Measurements from ENCODE around the gene MAP3K10. TPM values are rescaled to one million over a fixed set of nuclear protein-coding genes. Genes with fewer than 3 reads are reported as not detected.

The MAP3K10 gene
- total and polyA plus RNA-seq, 7 donors, result 10.7 to 35.1 (median 19.1) TPM

GRCh38 chr19:40237791-40238190 lies 46.6 kb downstream of the MAP3K10 start:
- DNase-seq, result no peak
- TF ChIP-seq CTCF (IDR thresholded peaks at IDR 0.05), result no peak
- no peaks in the 10 kb centered on the region for H3K9me3 ChIP-seq
- no peak overlapping the region for H3K27ac ChIP-seq
- H3K4me3 ChIP-seq, result no peak overlapping the region
- H3K27me3 ChIP-seq (ENCODE audit: insufficient read depth in 3 of 3, low read length in 2 of 3), result no peaks in the 10 kb centered on the region
- 83 to 85% (median 85%) methylated on average over 14 of the region's 14 CpGs for WGBS, 3 donors
- H3K4me1 ChIP-seq, result no peaks in the 10 kb centered on the region
- intact Hi-C loops (cut with DNase I), result no loop called here
- no peak for ATAC-seq
- H3K36me3 ChIP-seq (ENCODE audit: insufficient read depth in 1 of 2, low read depth in 1 of 2), result peaks cover 0 to 95% of the 10 kb centered on the region in 2 donors

GRCh38 chr19:40238775-40239174 lies 47.5 kb downstream of the MAP3K10 start:
- DNase-seq (no peak), ATAC-seq (no peak)
- no peak overlapping the region for H3K27ac ChIP-seq
- WGBS, 3 donors, result 88 to 97% (median 89%) methylated on average over 8 to 9 of the region's 9 CpGs
- peaks cover 0 to 85% of the 10 kb centered on the region in 2 donors for H3K36me3 ChIP-seq (ENCODE audit: insufficient read depth in 1 of 2, low read depth in 1 of 2)
- H3K4me3 ChIP-seq, result no peak overlapping the region
- intact Hi-C loops (cut with DNase I), result no loop called here
- no peak for TF ChIP-seq CTCF (IDR thresholded peaks at IDR 0.05)
- H3K27me3 ChIP-seq (ENCODE audit: insufficient read depth in 3 of 3, low read length in 2 of 3), result no peaks in the 10 kb centered on the region
- no peaks in the 10 kb centered on the region for H3K9me3 ChIP-seq
- H3K4me1 ChIP-seq, result no peaks in the 10 kb centered on the region

DNA sequence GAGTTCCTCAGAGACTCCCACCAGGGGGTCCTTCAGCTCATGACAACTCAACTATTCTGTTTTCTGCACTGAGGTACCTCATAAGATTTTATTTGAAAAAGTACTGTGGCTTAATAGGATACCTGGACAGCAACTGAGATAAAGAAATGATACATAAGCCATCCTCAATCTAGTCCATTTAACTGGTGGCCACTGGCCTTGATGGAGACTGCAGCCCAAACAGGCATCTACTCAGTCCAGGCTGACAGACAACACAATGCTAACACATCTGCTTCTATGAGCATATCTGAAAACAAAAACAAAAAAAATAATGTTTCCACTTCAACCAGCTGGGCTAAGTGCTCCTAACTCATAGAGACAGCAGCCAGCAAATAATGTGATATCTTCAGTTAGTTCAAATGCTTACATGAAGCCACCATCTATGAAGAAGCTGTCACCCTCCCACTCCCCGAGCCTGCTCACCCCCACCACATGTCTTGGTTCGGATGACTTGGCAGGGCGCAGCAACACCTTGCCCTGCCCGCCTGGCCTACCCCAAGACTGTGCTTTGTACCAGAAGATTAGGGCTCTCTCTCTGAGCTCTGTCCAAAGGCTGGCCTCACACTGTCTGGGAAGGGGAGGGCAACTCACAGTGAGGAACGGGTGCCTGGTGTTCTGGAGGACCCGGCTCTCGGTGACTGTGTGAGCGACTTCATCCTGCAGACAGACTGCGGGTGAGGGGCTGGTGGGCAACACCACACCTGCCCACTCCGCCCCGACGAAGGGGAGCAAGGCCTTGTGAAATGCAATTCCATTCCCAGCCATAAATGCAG lies 48.4 kb downstream of the MAP3K10 start:
- no peak for DNase-seq
- Histone ChIP-seq H3K4me3 (no peak overlapping the region), H3K4me1 (no peaks in the 10 kb centered on the region), H3K27me3 (ENCODE audit: insufficient read depth in 3 of 3, low read length in 2 of 3) (no peaks in the 10 kb centered on the region), H3K27ac (no peak overlapping the region), H3K9me3 (no peaks in the 10 kb centered on the region), H3K36me3 (ENCODE audit: insufficient read depth in 1 of 2, low read depth in 1 of 2) (peaks cover 0 to 77% of the 10 kb centered on the region in 2 donors)
- TF ChIP-seq CTCF (IDR thresholded peaks at IDR 0.05), result no peak
- no peak for ATAC-seq
- intact Hi-C loops (cut with DNase I), result no loop called here
- 90 to 94% (median 91%) methylated on average over 12 of the region's 12 CpGs for WGBS, 3 donors

GRCh38 chr19:40240332-40240731 lies 49.1 kb downstream of the MAP3K10 start:
- Histone ChIP-seq H3K27ac (no peak overlapping the region), H3K4me1 (peaks cover 5% of the 10 kb centered on the region), H3K36me3 (ENCODE audit: insufficient read depth in 1 of 2, low read depth in 1 of 2) (peaks cover 0 to 69% of the 10 kb centered on the region in 2 donors), H3K27me3 (ENCODE audit: insufficient read depth in 3 of 3, low read length in 2 of 3) (no peaks in the 10 kb centered on the region), H3K9me3 (no peaks in the 10 kb centered on the region), H3K4me3 (no peak overlapping the region)
- intact Hi-C loops (cut with DNase I), result no loop called here
- 84 to 93% (median 87%) methylated on average over 6 of the region's 6 CpGs for WGBS, 3 donors
- ATAC-seq, result no peak
- TF ChIP-seq CTCF (IDR thresholded peaks at IDR 0.05), result no peak
- no peak for DNase-seq

Measured in psoas muscle (tissue), 8 donors.